ENCODE measurements around the gene HAP1. TPM values are rescaled to one million over a fixed set of nuclear protein-coding genes. Genes with fewer than 3 reads are reported as not detected.

HAP1 gene
- total RNA-seq, 4 donors from 2014 or later = 0.19 TPM; not detected in 3

DNA sequence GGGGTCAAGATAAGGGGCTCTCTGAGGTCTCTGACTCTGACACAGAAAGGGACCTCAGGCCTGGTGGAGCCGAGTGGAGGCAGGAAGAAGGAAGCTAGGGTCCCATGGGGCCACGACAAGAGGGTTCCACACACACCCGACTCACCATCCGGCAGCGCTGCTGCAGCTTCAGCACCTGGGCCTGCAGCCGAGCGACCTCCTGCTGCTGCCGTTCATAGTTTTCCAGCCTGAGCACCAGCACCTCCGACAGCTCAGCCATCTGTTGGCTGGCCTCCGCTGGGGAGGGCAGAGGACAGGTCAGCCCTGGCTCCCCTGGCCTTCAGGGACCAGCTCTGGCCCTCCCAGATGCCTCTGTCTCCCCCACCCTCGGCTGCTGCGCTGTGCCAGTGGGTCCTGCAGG lies 6.4 kb downstream of the HAP1 start:
- Histone ChIP-seq H3K9me3 (no peaks in the 10 kb centered on the region), H3K36me3 (no peaks in the 10 kb centered on the region), H3K4me3 (no peak overlapping the region), H3K27ac (replicated peaks in 1 of 4) (no peak overlapping the region), H3K4me1 (no peaks in the 10 kb centered on the region), H3K27me3 (peaks cover 0 to 52% (median 3%) of the 10 kb centered on the region in 4 donors)
- 91% methylated on average over 8 of the region's 12 CpGs for WGBS
- TF ChIP-seq POLR2AphosphoS5 (IDR thresholded peaks at IDR 0.05) = no peak
- TF ChIP-seq, protein P1, sequence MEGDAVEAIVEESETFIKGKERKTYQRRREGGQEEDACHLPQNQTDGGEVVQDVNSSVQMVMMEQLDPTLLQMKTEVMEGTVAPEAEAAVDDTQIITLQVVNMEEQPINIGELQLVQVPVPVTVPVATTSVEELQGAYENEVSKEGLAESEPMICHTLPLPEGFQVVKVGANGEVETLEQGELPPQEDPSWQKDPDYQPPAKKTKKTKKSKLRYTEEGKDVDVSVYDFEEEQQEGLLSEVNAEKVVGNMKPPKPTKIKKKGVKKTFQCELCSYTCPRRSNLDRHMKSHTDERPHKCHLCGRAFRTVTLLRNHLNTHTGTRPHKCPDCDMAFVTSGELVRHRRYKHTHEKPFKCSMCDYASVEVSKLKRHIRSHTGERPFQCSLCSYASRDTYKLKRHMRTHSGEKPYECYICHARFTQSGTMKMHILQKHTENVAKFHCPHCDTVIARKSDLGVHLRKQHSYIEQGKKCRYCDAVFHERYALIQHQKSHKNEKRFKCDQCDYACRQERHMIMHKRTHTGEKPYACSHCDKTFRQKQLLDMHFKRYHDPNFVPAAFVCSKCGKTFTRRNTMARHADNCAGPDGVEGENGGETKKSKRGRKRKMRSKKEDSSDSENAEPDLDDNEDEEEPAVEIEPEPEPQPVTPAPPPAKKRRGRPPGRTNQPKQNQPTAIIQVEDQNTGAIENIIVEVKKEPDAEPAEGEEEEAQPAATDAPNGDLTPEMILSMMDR (IDR thresholded peaks at IDR 0.05) = no peak
- TF ChIP-seq EP300 (IDR thresholded peaks at IDR 0.05) = no peak
- TF ChIP-seq POLR2A (IDR thresholded peaks at IDR 0.05; ENCODE audit: low read depth) = no peak
- intact Hi-C loops (cut with DNase I) = no loop called here
- no peak for DNase-seq (ENCODE audit: extremely low spot score)

DNA sequence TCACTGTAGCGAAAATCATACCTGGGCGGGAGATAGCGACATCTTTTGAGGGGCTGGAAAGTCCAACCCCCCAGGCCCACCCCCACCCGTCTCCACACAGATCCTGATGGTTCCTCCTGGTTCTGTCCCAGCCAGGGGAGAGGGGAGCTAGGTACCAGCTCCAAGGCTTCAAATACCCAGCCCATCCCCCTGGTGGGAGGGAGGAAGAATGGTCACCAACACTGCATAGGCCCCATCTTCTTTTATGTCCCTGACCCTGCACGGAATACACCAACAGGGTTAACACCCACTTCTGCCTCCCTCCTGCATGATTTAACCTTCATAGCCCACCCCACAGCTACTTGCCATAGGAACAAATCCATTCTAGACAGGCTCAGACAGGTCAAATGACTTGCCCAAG lies 9.3 kb downstream of the HAP1 start:
- H3K4me1 ChIP-seq = no peaks in the 10 kb centered on the region
- H3K4me3 ChIP-seq = no peak overlapping the region
- intact Hi-C loops (cut with DNase I) = no loop called here
- TF ChIP-seq, protein P1 (IDR thresholded peaks at IDR 0.05) = no peak
- TF ChIP-seq POLR2AphosphoS5 (IDR thresholded peaks at IDR 0.05) = no peak
- no peak for TF ChIP-seq POLR2A (IDR thresholded peaks at IDR 0.05; ENCODE audit: low read depth)
- no peak for TF ChIP-seq EP300 (IDR thresholded peaks at IDR 0.05)
- no peak for DNase-seq (ENCODE audit: extremely low spot score)
- 92% methylated on average over 5 of the region's 5 CpGs for WGBS
- no peaks in the 10 kb centered on the region for H3K9me3 ChIP-seq
- peaks cover 0 to 32% (median 0%) of the 10 kb centered on the region in 4 donors for H3K27me3 ChIP-seq
- H3K36me3 ChIP-seq = no peaks in the 10 kb centered on the region
- no peak overlapping the region for H3K27ac ChIP-seq (replicated peaks in 1 of 4)

DNA sequence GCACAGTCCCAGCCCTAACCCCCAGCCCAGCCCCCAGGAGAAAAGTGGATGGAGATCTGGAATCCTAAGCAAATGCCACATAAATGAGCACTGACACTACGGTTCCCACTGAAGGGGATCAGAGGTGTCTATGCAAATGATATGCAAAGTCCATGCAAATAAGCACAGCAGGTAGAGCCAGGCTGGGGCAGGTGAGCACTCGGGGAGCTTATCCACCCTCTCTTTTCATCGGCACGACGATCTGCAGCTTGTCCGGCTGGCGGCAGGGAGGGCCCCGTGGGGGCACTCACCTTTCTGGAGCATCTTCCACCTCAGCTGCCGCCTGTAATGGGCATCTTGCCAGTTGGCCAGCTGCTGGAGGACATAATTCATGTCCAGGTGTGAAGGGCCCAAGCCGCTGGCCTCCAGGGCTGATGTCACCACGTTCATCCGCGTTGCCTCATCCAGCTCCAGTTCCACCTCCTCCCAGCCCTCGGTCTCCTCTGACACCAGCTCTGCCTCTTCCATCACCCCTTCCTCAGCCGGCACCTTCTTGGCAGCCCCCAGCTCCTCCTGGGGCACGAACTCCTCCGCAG lies 9.9 kb downstream of the HAP1 start:
- TF ChIP-seq POLR2AphosphoS5 (IDR thresholded peaks at IDR 0.05) (no peak), EP300 (IDR thresholded peaks at IDR 0.05) (no peak), POLR2A (IDR thresholded peaks at IDR 0.05; ENCODE audit: low read depth) (no peak)
- TF ChIP-seq, protein P1 (IDR thresholded peaks at IDR 0.05) = no peak
- H3K9me3 ChIP-seq = no peaks in the 10 kb centered on the region
- H3K4me3 ChIP-seq = no peak overlapping the region
- H3K4me1 ChIP-seq = no peaks in the 10 kb centered on the region
- intact Hi-C loops (cut with DNase I) = no loop called here
- H3K27ac ChIP-seq (replicated peaks in 1 of 4) = no peak overlapping the region
- 58% methylated on average over 15 of the region's 17 CpGs for WGBS
- peaks cover 0 to 30% (median 0%) of the 10 kb centered on the region in 4 donors for H3K27me3 ChIP-seq
- no peaks in the 10 kb centered on the region for H3K36me3 ChIP-seq
- DNase-seq (ENCODE audit: extremely low spot score) = no peak

DNA sequence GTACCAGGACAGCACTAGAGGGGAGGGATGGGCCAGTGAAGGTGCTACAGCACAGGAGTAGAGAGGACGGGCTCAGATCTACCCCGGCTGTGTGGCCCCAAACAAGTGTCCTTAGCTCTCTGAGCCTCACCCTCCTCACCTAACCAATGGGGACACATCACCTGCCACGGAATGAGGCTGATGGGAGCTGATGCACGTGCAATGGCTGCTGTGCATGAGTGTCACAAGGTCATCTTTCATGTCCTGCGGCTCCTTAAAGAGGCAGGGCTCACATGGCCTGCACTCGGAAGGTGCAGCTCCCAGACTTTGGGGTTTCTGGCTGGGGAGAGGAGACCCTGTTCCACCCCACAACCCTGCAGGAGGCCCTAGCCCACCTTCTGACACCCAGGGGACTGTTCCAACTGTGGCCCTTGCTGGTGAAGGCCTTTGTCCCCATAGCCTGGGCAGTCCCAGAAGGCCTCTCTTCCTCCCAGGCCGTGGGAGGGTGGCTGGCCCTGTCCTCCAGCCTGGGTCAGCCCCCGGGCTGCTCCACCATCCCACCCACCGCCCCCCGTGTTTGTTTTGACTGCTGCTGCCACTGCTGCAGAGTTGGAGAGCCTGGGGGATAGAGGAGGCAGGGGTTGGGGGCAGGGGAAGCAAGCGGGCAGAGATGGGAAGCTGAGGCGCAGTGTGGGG lies 10.5 kb downstream of the HAP1 start:
- no peak overlapping the region for H3K27ac ChIP-seq (replicated peaks in 1 of 4)

More for the DNA sequence above, 10.5 kb downstream of the HAP1 start:
- H3K36me3 ChIP-seq = no peaks in the 10 kb centered on the region
- peaks cover 0 to 30% (median 0%) of the 10 kb centered on the region in 4 donors for H3K27me3 ChIP-seq
- intact Hi-C loops (cut with DNase I) = no loop called here
- H3K4me3 ChIP-seq = no peak overlapping the region
- no peaks in the 10 kb centered on the region for H3K4me1 ChIP-seq
- no peaks in the 10 kb centered on the region for H3K9me3 ChIP-seq
- WGBS = 74% methylated on average over 8 of the region's 12 CpGs
- DNase-seq (ENCODE audit: extremely low spot score) = no peak
- TF ChIP-seq, protein P1 (IDR thresholded peaks at IDR 0.05) = no peak
- no peak for TF ChIP-seq POLR2AphosphoS5 (IDR thresholded peaks at IDR 0.05)
- TF ChIP-seq POLR2A (IDR thresholded peaks at IDR 0.05; ENCODE audit: low read depth) = no peak
- TF ChIP-seq EP300 (IDR thresholded peaks at IDR 0.05) = no peak
